K562 (cell line): ENCODE measurements around the gene GABBR1. TPM values are rescaled to one million over a fixed set of nuclear protein-coding genes. Genes with fewer than 3 reads are reported as not detected.
A peak's percentile ranks its signal among the peaks of the same experiment; 100 is the strongest.

Experiments
- ATF1 ChIP-seq, 2 experiments: fragments of 450-650 bp in 1 of 2; IDR thresholded peaks; 2 replicates each; pipeline ENCODE4 v1.6.1; 2016; ENCODE audit warnings: missing compliant biosample characterization in 1 of 2, missing genetic modification characterization in 1 of 2
- CC2D1A ChIP-seq: fragments of 450-650 bp; IDR thresholded peaks from 2 replicates; pipeline ENCODE4 v1.6.1; 2017; ENCODE audit warnings: mild to moderate bottlenecking
- DIDO1 ChIP-seq: fragments of 450-650 bp; IDR thresholded peaks from 2 replicates; pipeline ENCODE4 v1.6.1; 2016; ENCODE audit warnings: low read depth, missing biosample characterization, missing genetic modification characterization
- E2F3 ChIP-seq: fragments of 250-450 bp; sonication (Bioruptor Pico); IDR thresholded peaks from 2 replicates; pipeline ENCODE4 v1.4.0; 2020; ENCODE audit warnings: mild to moderate bottlenecking
- FOXJ2 ChIP-seq: fragments of 200-800 bp; sonication (Bioruptor generic); IDR thresholded peaks from 2 replicates; pipeline ENCODE4 v1.6.1; 2016; ENCODE audit warnings: missing genetic modification characterization, missing compliant biosample characterization
- HDAC2 ChIP-seq: fragments of 450-650 bp; IDR thresholded peaks from 2 replicates; pipeline ENCODE4 v1.6.1; 2016; ENCODE audit warnings: mild to moderate bottlenecking
- HMGN3 ChIP-seq: IDR thresholded peaks from 2 replicates; pipeline ENCODE4 v1.6.1; 2011; ENCODE audit warnings: borderline replicate concordance, low read depth, mild to moderate bottlenecking, mixed read lengths, low read length; ENCODE audit not compliant: insufficient read length; ENCODE audit errors: extremely low read depth
- ILK ChIP-seq: fragments of 450-650 bp; IDR thresholded peaks from 2 replicates; pipeline ENCODE4 v1.6.1; 2016; ENCODE audit warnings: missing genetic modification characterization, low read depth, mild to moderate bottlenecking, missing compliant biosample characterization, moderate library complexity, borderline replicate concordance
- KDM4B ChIP-seq, 2 experiments: fragments of 450-650 bp in 1 of 2; sonication (generic) in 1 of 2; IDR thresholded peaks; 2 replicates each; pipeline ENCODE4 v1.6.1; 2016 to 2017; ENCODE audit warnings: borderline replicate concordance in 2 of 2, antibody characterized with exemption in 1 of 2, low read depth in 1 of 2, mild to moderate bottlenecking in 1 of 2
- KLF13 ChIP-seq: fragments of 450-650 bp; IDR thresholded peaks from 2 replicates; pipeline ENCODE4 v1.6.1; 2016; ENCODE audit warnings: missing genetic modification characterization, low read depth, mild to moderate bottlenecking, missing compliant biosample characterization, moderate library complexity, borderline replicate concordance
- KLF6 ChIP-seq: fragments of 250-450 bp; sonication (Bioruptor Pico); IDR thresholded peaks from 2 replicates; pipeline ENCODE4 v1.4.0; 2020; ENCODE audit warnings: mild to moderate bottlenecking, moderate library complexity, borderline replicate concordance
- PCBP1 ChIP-seq: fragments of 200-400 bp; formaldehyde crosslinking; IDR thresholded peaks from 2 replicates; pipeline ENCODE4 v1.6.1; 2018; ENCODE audit warnings: mild to moderate bottlenecking, low read depth, low read length; ENCODE audit not compliant: poor library complexity, severe bottlenecking
- PCBP2 ChIP-seq: fragments of 200-400 bp; formaldehyde crosslinking; IDR thresholded peaks from 2 replicates; pipeline ENCODE4 v1.6.1; 2018; ENCODE audit warnings: low read length, low read depth, mild to moderate bottlenecking, moderate library complexity; ENCODE audit not compliant: poor library complexity, severe bottlenecking
- RBBP5 ChIP-seq: fragments of 200-600 bp; sonication (generic); IDR thresholded peaks from 2 replicates; pipeline ENCODE4 v1.6.1; 2012; ENCODE audit warnings: borderline replicate concordance, mild to moderate bottlenecking, low read length, control low read depth, inconsistent platforms; ENCODE audit not compliant: insufficient read depth, poor library complexity, severe bottlenecking
- SPI1 ChIP-seq: IDR thresholded peaks from 2 replicates; pipeline ENCODE4 v1.6.1; 2011; ENCODE audit warnings: low read depth, low read length, control low read depth, borderline replicate concordance
- SUPT5H ChIP-seq: fragments of 450-650 bp; IDR thresholded peaks from 2 replicates; pipeline ENCODE4 v1.6.1; 2016
- TBL1XR1 ChIP-seq, 2 experiments: IDR thresholded peaks; 2 replicates each; pipeline ENCODE4 v1.6.1; 2012; ENCODE audit warnings: improper control_type of control experiment in 2 of 2, low read length in 2 of 2, mild to moderate bottlenecking in 1 of 2
- TBP ChIP-seq: optimal IDR thresholded peaks from 2 replicates; pipeline ENCODE3; 2011; ENCODE audit warnings: low read depth, low read length, improper control_type of control experiment
- ZFP36 ChIP-seq: fragments of 150-350 bp; IDR thresholded peaks from 2 replicates; pipeline ENCODE4 v1.6.1; 2018; ENCODE audit warnings: low read length, low read depth; ENCODE audit not compliant: partially characterized antibody
- ZNF436 ChIP-seq: fragments of 250-450, 450-650 bp; sonication (Bioruptor Pico); formaldehyde crosslinking; IDR thresholded peaks from 2 replicates; pipeline ENCODE4 v1.7.0; 2020; ENCODE audit warnings: mild to moderate bottlenecking
- ZNF583 ChIP-seq: fragments of 250-450 bp; sonication (Bioruptor Pico); IDR thresholded peaks from 2 replicates; pipeline ENCODE4 v1.4.0; 2020
- polyA plus RNA-seq, 8 experiments: library from polyadenylated mRNA; depleted of rRNA in 4 of 8; stranded (reverse) in 5 of 8; unstranded in 3 of 8; fragments of >200 nt; fragmentation: Nextera tagmentation in 2 of 8; fragmentation: Illumina TruSeq in 1 of 8; extraction: Ambion mirVana in 2 of 8; extraction: Trizol in 1 of 8; gene quantifications; 2 replicates each; pipeline versions ENCODE4 v1.2.1 to v1.2.3, GENCODE V29; 2011 to 2014; ENCODE audit warnings: inconsistent platforms in 1 of 8, missing spikeins in 1 of 8
- total RNA-seq, 7 experiments: library from RNA; depleted of rRNA in 6 of 7; stranded (reverse); fragments of >200 nt in 6 of 7; fragmentation: Illumina TruSeq in 2 of 7; extraction: Trizol in 2 of 7; gene quantifications; 2 replicates each; pipeline versions ENCODE4 v1.2.1 to v1.2.3, GENCODE V29; 2011 to 2021; ENCODE audit warnings: low replicate concordance in 1 of 7
- TF ChIP-seq, protein P1 (sequence below), 3 experiments: fragments of 200-800 bp in 1 of 3; sonication (Bioruptor generic) in 1 of 3; sonication (generic) in 1 of 3; formaldehyde crosslinking in 1 of 3; IDR thresholded peaks; 2 replicates each; pipeline versions ENCODE4 v1.6.1 to v1.8.0; 2016 to 2022; ENCODE audit warnings: mild to moderate bottlenecking in 2 of 3, missing compliant biosample characterization in 2 of 3, missing genetic modification characterization in 2 of 3, missing genetic modification reagents in 1 of 3
- TF ChIP-seq, protein P2 (sequence below): fragments of 250-450 bp; sonication (Bioruptor Pico); IDR thresholded peaks from 2 replicates; pipeline ENCODE4 v1.9.0; 2021; ENCODE audit warnings: mild to moderate bottlenecking
- TF ChIP-seq, protein P3 (sequence below), 2 experiments: fragments of 450-650 bp; conservative IDR thresholded peaks; 2 replicates each; pipeline ENCODE4 v1.6.1; 2017; ENCODE audit warnings: mild to moderate bottlenecking in 2 of 2, moderate library complexity in 2 of 2

GABBR1 gene
- total and polyA plus RNA-seq, 9 of the 15 experiments (the other 6 are each of a cell fraction or from before 2014, with no cell fraction given), result 2.2 to 48.3 (median 20.8) TPM

GRCh38 chr6:29632789-29633533 is at the start of gene GABBR1 (continued):
- TF ChIP-seq, protein P1, sequence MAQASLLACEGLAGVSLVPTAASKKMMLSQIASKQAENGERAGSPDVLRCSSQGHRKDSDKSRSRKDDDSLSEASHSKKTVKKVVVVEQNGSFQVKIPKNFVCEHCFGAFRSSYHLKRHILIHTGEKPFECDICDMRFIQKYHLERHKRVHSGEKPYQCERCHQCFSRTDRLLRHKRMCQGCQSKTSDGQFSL (CRISPR knock-in tag; IDR thresholded peaks at IDR 0.05), result no peak
- TF ChIP-seq, protein P1 (tag; IDR thresholded peaks at IDR 0.05), result 0 out of 4 replicates have a peak, but pooled peaks of 1 of the 2 experiments have one; percentile 61
- TF ChIP-seq DIDO1 (tag), result no peak
- TF ChIP-seq, protein P2, sequence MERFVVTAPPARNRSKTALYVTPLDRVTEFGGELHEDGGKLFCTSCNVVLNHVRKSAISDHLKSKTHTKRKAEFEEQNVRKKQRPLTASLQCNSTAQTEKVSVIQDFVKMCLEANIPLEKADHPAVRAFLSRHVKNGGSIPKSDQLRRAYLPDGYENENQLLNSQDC (CRISPR knock-in tag), result 0 out of 2 replicates have a peak, but pooled peaks have one; percentile 38
- TF ChIP-seq TBP, result peak; percentile 26
- no peak for TF ChIP-seq ILK (tag)
- TF ChIP-seq KLF6, result no peak
- no peak for TF ChIP-seq CC2D1A
- TF ChIP-seq PCBP2, result peak; percentile 13
- peak in 1 of 2 experiments; percentile 84; a peak in 1 of 4 replicates for TF ChIP-seq KDM4B (IDR thresholded peaks at IDR 0.05; ENCODE audit: borderline replicate concordance in 2 of 2, low read depth in 1 of 2)
- peak; percentile 70 for TF ChIP-seq PCBP1
- TF ChIP-seq ZFP36, result no peak
- no peak for TF ChIP-seq E2F3 (CRISPR knock-in tag)
- no peak for TF ChIP-seq ATF1 (CRISPR knock-in tag; IDR thresholded peaks at IDR 0.05)
- 0 out of 2 replicates have a peak, but pooled peaks have one; percentile 18 for TF ChIP-seq ATF1 (tag; IDR thresholded peaks at IDR 0.05)
- no peak for TF ChIP-seq FOXJ2 (tag)
- no peak for TF ChIP-seq ZNF436 (CRISPR knock-in tag)
- peak; percentile 35 for TF ChIP-seq HMGN3
- TF ChIP-seq TBL1XR1 (IDR thresholded peaks at IDR 0.05; ENCODE audit: low read length in 2 of 2), result no peak
- TF ChIP-seq RBBP5, result peak; percentile 11
- 0 out of 2 replicates have a peak, but pooled peaks have one; percentile 24 for TF ChIP-seq ZNF583 (CRISPR knock-in tag)
- TF ChIP-seq HDAC2, result peak; percentile 43; the same call in 1 of the 2 replicates
- no peak; the same call in 1 of the 2 replicates for TF ChIP-seq SPI1
- TF ChIP-seq SUPT5H, result peak; percentile 53
- TF ChIP-seq, protein P3, sequence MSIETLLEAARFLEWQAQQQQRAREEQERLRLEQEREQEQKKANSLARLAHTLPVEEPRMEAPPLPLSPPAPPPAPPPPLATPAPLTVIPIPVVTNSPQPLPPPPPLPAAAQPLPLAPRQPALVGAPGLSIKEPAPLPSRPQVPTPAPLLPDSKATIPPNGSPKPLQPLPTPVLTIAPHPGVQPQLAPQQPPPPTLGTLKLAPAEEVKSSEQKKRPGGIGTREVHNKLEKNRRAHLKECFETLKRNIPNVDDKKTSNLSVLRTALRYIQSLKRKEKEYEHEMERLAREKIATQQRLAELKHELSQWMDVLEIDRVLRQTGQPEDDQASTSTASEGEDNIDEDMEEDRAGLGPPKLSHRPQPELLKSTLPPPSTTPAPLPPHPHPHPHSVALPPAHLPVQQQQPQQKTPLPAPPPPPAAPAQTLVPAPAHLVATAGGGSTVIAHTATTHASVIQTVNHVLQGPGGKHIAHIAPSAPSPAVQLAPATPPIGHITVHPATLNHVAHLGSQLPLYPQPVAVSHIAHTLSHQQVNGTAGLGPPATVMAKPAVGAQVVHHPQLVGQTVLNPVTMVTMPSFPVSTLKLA (conservative IDR thresholded peaks at IDR 0.05), result peak in 1 of 2 experiments; percentile 73; a peak in 2 of 4 replicates
- TF ChIP-seq KLF13, result no peak; the same call in 1 of the 2 replicates
